NB4 (cell line): ENCODE measurements around the gene C2CD3.

Source experiments
- MAX ChIP-seq: IDR thresholded peaks from 2 replicates; pipeline ENCODE4 v1.6.1; 2011; ENCODE audit warnings: low read depth, low read length
- MYC ChIP-seq: IDR thresholded peaks from 2 replicates; pipeline ENCODE4 v1.6.1; 2011; ENCODE audit warnings: low read depth, low read length
- POLR2A ChIP-seq: IDR thresholded peaks from 2 replicates; pipeline ENCODE4 v1.6.1; 2011; ENCODE audit warnings: mild to moderate bottlenecking; ENCODE audit not compliant: insufficient read length; ENCODE audit errors: extremely low read depth
- TF ChIP-seq, protein P1 (sequence below): IDR thresholded peaks from one replicate; pipeline ENCODE4 v1.5.1; 2012; ENCODE audit warnings: low read depth, low read length

GRCh38 chr11:74171997-74172396 is 1.2 kb upstream of the C2CD3 start:
- TF ChIP-seq, protein P1, sequence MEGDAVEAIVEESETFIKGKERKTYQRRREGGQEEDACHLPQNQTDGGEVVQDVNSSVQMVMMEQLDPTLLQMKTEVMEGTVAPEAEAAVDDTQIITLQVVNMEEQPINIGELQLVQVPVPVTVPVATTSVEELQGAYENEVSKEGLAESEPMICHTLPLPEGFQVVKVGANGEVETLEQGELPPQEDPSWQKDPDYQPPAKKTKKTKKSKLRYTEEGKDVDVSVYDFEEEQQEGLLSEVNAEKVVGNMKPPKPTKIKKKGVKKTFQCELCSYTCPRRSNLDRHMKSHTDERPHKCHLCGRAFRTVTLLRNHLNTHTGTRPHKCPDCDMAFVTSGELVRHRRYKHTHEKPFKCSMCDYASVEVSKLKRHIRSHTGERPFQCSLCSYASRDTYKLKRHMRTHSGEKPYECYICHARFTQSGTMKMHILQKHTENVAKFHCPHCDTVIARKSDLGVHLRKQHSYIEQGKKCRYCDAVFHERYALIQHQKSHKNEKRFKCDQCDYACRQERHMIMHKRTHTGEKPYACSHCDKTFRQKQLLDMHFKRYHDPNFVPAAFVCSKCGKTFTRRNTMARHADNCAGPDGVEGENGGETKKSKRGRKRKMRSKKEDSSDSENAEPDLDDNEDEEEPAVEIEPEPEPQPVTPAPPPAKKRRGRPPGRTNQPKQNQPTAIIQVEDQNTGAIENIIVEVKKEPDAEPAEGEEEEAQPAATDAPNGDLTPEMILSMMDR, result no peak
- TF ChIP-seq POLR2A (no peak), MAX (no peak), MYC (no peak)
